Dermis microvascular lymphatic vessel endothelial cell (primary cell): ENCODE measurements around the gene ZNF382. TPM values are rescaled to one million over a fixed set of nuclear protein-coding genes. Genes with fewer than 3 reads are reported as not detected.
"Not testable (repeated sequence)": the region's sequence is repeated elsewhere in the genome, so short reads cannot be mapped to it uniquely, and the experiment has no call there.

Experiments
- DNase-seq, 2 donors: peaks; one replicate each; pipeline versions ENCODE4 v3.0.0 to v3.0.0-alpha.2; 2010; ENCODE audit warnings: low read depth in 2 of 2
- total RNA-seq: library from RNA; depleted of rRNA; stranded (reverse); fragments of >200 nt; gene quantifications from 2 replicates; pipeline ENCODE4 v1.2.1, GENCODE V29; 2014

The ZNF382 gene
- 3.1 and 3.9 TPM in 2 replicates for total RNA-seq

DNA sequence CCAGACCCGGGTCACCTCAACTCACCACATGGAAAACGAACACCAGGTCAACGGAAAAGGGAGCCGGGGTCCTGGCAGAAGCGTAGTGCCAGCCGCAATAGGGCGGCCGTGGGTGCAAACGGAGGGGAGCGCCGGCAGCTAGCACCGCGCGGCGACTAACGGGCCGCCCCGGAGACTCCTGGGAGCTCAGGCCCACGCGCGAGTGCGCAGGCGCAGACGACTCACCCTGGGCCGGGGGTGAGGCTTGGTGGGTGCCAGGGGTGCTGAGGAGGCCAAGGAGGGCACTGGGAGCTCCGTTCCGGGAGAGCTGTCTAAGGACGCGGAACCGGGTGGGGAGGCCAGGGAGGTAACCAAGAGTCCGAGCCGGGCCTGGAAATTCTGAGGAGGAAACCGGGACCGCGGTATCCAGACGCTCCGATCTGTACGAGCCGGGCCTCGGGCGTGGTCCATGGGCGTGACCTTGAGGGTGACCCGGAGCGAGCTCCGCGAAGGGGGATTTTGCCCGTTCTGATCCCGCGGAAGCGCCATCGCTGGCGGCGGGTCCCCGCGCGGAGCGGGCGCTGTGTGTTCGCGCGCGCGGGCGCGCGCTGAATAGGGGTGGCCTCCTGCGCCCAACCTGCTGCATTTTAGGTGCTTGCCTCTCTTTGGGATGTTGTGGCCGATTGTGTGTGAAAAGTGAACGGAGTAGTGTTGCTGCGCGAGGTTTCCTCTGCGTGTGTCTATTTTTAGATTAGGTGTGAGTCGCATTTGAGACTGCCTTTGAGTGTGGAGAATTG is at the start of gene ZNF382:
Gene ZNF382, plus strand, starts transcription at position 213 of the 776 bp plus-strand sequence. CDS start 4,602 bp downstream, outside the sequence.
- peak; percentile 24 to 67 for DNase-seq

DNA sequence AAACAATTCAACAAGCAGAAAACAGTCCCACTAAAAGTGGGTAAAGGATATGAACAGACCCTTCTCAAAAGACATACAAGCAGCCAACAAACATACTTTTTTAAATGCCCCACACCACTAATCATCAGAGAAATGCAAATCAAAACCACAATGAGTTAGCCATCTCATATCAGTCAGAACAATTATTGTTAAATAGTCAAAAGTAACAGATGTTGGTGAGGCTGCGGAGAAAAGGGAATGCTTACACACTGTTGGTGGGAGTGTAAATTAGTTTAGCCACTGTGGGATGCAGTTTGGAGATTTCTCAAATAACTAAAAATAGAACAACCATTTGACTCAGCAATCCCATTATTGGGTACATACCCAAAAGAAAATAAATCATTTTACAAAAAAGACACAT is 40.7 kb upstream of the ZNF382 start:
- DNase-seq: no peak

DNA sequence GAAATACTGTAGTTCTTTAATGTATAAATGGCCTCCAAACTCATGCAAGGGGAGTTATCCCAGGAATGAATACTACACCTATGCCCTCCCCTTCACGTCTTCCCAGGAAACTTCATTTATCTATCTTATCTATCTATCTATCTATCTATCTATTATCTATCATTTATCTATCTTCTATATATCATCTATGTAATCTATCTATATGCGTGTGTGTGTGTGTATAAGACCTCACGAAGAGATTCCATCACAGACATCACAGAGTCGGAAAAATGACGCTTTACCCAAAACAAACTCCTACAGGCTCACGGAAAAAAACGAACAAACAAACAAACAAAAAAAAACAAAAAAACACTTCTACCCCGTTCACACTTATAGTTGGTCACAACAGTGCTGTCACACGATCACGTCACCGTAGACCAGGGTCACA is 32.5 kb upstream of the ZNF382 start:
- peak in 1 of 2 donors; percentile 5 for DNase-seq

DNA sequence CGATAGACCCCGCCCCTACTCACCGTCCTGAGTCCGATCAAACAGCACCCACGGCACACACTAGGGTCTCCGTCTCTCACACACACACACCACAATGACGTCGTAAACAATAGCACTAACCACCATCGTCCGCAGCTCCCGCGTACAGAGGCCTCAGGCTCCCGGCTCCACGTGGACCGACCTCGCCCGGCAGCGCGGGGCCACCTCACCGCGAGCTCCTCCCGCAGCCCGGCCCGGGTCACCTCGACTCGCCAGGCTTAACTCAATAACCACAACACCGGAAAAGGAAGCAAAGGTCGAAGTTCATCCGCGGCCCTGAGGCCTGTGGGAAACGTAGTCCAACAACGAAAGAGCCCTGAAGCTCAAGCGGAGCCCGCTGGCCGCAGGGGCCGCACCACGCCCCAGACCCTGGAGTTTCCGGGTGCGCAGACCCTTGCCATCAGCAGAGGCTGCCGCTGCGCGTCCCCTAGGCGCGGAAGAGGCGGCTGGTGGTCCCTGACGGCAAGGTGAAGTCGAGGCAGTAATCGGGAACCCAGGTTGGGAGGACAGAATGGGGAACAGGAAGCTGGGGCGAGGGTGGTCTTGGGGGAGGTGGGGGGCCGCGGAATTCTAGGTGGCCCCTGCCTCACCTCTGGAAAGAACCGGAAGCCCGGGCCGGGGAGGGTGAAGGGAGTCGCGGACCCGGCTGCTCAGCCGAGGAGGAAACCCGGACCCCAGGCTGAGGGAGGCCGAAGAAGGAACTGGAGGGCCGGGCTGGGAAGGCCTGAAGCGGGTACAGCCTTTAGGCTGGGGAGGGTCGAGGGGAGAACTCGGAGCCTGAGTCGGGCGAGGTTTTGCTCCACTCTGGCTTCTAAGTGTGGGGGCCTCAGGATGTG is 31.9 kb upstream of the ZNF382 start, which contains the start of gene ZNF529:
Gene ZNF529, minus strand, starts transcription at position 273 of the 875 bp plus-strand sequence. CDS start 946 bp downstream, outside the sequence.
- DNase-seq: peak; percentile 87 to 94

DNA sequence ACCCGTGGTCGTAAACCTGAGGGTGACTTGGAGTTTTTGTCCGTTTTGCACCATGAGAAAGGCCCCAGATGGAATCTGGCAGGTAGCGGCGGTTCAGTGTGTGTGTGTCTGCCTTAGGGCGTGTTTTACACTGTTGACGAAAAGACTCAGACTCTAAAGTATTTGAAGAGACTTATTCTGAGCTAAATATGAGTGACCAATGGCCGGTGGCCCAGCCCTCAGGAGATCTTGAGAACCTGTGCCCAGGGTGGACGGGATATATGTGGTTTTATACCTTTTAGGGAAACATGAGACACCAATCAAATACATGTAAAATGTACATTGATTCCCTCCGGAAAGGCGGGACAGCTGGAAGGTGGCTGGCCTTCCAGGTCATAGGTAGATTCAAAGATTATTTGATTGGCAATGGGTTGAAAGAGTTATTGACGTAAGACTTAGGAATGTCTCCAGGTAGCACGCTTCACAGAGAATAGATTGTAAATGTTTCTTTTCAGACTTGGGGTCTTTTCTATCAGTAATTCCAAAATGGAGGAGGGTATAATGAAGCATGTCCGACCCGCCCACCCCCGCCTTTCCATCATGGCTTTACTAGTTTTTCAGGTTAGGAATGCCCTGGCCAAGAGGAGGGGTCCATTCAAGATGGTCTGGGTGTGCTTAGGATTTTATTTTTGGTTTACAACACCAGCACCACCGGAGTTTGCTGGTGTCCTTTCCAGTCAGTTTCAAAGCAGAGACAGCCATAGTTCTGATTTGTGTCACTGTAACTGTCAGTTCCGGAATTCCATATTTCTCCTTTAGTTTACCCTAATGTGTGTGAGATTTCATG is 31.0 kb upstream of the ZNF382 start:
- peak in 1 of 2 donors; percentile 36 for DNase-seq

DNA sequence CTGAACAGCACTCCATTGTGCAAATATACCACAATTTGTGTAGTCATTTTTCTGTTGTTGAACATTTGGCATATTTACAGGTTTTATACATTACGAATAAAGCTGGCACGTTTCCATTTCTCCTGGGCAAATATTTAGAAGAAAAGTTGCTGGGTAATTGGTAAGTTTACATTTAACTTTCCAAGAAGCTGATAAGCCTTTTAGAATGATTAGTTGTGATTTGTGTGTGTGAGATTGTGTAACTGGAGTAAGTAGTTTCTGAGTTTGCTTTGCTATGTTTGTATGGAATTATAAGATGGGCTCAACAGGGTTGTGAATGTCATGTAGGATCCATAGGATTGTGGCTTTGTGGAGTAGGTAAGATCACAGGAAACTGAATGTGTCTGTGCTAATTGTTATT is 30.4 kb upstream of the ZNF382 start:
- DNase-seq: no peak

DNA sequence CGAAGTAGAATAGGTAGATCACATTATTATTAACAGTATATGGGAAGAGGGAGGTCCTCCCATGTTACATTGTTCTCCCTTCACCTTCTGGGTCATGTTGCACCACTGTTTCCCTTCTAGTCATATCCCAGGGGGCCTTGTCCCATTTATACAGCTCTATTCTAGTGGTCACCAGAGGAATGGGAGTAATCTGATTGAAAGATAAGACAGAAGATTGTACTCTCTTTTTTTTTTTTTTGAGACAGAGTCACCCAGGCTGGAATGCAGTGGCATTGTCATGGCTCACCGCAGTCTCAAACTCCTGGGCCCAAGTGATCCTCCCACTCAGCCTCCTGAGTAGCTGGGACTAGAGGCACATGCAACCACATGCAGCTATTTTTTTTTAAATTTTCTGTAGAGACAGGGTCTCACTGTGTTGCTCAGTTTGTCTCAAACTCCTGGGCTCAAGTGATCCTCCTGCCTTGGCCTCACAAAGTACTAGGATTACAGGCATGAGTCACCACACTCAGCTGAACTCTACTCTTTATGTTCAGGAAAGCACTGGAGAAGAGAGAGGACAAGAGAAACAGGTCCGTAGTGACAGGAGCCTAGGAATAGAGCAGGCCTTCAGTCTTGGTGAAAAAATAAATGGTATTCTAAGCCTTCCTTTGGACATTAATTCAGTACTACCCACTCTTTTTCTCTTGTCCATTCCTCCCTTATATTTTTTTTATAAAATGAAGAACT is 27.7 kb upstream of the ZNF382 start:
- DNase-seq: no peak

DNA sequence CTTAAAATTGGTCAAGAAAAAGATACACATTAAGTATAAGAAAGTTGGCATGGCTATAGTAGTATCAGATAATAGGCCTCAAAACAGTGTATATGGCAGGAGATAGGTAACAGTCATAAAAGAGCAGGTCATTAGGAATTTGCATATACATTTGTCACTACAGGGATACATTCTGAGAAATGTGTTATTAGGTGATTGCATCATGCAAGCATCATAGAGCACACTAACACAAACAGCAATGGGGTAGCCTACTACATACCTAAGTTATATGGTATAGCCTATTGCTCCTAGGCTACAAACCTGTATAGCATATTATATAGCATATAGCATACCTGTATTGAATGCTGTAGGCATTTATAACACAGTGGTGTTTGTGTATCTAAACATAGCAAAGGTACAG is 25.9 kb upstream of the ZNF382 start:
- DNase-seq: no peak

DNA sequence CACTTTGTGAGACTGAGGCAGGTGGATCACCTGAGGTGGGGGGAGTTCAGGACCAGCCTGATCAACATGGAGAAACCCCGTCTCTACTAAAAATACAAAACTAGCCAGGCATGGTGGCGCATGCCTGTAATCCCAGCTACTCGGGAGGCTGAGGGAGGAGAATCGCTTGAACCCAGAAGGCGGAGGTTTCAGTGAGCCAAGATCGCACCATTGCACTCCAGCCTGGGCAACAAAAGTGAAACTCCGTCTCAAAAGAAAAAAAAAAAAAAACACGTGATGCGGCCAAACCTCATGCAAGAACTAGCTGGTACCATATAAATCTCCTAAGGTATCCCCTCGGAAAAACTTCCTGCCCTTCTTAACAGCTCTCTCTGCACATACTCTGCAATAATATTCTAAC is 2.4 kb upstream of the ZNF382 start:
- DNase-seq: not testable (repeated sequence)

DNA sequence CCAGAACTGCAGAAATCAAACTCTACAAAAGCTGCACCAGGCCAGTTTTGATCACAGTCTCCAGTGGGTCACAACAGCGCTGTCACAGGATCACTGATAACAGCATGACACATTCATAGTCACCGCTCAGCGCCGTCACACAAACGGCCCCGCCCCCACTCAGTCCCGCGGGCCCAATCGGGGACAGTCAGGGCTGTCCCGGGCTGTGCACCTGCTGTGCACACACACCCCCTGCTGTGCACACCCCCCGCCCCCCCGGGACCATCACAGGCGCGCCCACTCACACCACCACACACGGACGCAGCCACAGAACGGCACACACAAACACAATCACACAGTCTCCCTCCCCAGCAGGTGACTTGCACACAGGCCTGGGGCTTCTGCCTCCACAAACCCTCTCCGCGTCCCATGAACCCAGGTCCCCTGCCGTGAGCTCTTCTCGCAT is 435 bp upstream of the ZNF382 start:
- peak; percentile 52 to 78 for DNase-seq

DNA sequence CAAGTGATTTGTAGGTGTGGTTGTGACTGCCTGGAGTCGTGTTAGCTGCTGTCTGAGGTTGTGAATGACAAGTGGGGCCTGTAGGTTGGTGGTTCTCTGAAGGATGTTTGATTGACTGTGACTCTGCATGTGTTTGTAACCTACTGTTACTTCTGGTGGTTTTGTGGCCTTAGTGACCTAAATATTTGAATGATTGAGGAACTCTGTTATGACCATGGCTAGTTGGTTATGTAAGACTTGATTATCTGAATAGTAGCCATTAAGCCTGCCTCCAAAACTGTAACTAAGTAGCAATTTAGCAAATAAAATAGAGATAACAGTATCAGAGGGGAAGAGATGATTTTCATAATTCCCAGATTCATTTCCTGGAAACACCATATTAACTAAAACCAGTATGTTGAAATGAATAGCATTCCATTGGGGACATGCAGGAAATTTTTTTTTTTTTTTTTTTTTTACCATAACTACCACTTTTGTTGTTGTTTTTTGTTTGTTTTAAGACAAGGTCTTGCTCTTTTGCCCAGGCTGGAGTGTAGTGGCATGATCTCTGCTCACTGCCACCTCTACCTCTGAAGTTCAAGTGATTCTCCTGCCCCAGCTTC is 865 bp downstream of the ZNF382 start:
- DNase-seq: no peak

DNA sequence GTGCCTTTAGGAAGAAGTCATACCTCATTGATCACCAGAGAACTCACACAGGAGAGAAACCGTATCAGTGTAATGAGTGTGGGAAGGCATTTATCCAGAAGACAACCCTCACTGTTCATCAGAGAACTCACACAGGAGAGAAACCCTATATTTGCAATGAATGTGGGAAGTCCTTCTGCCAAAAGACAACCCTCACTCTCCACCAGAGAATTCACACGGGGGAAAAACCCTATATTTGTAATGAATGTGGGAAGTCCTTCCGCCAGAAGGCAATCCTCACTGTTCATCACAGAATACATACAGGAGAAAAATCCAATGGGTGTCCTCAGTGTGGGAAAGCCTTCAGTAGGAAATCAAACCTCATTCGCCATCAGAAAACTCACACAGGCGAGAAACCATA is 21.9 kb downstream of the ZNF382 start:
- no peak for DNase-seq

DNA sequence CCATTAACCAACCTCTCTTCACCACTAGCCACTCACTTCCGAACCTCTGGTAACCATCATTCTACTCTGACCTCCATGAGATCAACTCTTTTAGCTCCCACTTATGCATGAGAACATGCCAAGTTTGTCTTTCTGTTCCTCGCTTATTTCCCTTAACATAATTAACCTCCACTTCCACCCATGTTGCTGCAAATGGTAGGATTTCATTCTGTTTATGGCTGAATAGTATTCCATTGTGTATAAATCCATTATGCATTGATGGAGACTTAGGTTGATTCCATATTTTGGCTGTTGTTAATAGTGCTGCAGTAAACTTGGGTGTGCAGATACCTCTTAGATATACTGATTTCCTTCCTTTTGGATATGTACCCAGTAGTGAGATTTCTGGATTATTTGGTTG is 30.2 kb downstream of the ZNF382 start:
- no peak for DNase-seq

DNA sequence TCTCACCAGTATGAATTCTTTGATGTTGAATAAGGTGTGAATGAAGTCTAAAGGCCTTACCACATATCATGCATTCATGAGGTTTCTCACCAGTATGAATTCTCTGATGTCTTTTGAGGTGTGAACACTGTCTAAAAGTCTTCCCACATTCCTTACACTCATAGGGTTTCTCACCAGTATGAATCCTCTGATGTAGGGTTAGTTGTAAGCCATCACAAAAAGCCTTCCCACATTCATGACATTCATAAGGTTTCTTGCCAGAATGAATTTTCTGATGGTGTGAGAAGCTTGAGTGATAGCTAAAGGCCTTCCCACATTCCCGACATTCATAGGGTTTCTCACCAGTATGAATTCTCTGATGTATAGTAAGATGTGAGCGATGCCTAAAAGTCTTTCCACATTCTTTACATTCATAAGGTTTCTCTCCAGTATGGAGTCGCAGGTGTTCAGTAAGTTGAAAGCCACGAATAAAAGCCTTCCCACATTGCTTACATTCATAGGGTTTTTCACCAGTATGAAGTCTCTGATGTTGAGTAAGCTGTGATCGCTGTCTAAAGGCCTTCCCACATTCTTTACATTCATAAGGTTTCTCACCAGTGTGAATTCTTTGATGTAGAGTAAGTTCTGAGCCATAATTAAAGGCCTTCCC is 33.9 kb downstream of the ZNF382 start:
- peak in 1 of 2 donors; percentile 2 for DNase-seq

DNA sequence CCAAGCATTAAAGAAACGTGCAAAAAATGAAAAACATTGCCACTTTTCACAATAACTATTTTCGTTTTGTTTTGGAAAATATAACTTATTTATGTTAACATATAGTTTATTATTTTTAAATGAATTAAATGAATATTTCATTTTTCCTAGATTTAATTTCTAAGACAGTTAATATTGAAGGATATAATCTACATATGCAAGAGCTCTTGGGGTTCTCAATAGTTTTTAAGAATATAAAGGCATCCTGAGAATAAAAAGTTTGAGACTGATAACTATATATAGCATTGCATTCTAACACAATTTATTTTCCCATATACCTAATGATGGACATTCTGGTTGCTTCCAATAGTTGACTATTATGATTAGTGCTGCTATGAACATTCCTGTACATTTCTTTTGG is 41.6 kb downstream of the ZNF382 start:
- DNase-seq: no peak

DNA sequence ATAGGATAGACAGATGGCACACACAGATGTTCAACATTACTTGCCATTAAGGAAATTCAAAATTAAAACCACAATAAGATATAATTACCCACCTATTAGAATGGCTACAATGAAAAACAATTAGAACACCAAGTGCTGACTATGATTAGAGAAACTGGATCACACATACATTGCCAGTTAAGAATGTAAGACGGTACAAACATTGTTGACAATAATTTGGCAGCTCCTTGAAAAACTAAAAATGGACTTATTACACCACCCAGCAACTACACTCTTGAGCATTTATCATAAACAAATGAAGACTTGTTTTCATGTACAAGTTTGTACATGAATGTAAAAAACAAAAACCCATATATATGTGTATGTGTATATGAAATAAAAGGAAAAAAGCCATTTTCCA is 47.8 kb downstream of the ZNF382 start:
- no peak for DNase-seq

DNA sequence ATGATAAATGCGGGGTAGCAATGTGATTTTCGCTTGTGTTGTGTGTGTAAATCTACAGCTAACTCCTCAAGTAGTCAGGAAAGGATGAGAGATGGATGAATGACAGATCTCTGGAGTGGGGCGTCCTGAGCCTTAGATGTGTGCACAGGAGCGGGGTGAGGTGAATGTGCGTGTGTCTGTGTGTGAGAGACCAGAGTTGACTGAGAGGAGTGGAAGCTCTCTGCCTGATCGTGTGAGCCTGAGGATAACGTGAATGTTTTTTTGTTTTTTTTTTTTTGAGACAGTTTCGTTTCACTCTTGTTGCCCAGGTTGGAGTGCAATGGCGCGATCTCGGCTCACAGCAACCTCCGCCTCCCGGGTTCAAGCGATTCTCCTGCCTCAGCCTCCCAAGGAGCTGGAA is 60.7 kb downstream of the ZNF382 start:
- no peak for DNase-seq

DNA sequence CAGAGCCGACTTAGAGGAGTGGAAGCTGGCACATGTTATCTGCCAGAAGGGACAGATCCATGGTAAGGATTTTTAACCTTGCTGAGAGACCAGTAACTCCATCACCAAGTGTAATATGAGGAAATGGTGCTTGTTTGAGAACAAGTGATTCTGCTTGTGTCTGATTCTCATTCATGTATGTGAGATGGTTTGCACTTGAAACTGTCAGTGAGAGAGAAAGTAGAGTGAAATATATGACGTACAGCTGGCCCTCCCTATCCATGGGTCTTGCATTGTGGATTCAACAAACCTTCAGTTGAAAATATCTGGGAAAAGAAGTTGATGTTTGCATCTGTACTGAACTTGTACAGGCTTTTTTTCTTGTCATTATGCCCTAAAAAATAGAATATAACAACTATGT is 63.5 kb downstream of the ZNF382 start:
- DNase-seq: no peak

DNA sequence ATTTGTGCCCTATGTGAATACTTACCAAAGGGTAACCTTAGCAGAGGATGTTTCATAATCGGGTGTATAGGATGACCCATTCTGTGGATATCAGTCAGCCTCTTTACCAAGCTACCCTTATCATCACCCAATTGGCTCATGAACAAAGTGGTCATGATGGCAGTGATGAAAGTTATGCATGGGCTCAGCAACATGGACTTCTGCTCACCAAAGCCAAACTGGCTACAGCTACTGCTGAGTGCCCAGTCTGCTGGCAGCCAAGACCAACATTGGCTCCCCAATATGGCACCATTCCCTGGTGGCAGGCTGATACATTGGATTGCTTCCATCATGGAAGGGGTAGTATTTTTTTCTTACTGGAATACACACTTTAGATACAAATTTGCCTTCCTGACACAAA is 67.3 kb downstream of the ZNF382 start:
- DNase-seq: no peak

DNA sequence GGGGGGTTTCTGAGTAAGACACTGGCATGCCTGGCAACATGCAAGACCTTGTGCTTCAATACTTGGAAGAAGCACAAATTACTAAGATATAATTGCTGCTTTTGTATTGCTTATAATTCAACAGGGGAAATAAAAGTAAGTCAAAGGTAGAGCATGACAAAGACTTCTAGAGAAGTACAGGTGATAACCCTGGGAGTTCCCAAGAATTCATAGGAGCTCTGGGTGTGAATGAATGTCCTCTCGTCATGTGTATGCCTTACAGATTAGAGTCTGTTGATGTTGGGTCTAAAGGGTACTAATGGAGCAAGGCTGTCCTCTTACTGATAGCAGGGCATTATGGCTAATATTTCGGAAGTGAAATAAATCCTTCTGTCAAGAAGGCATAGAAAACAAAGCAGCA is 69.1 kb downstream of the ZNF382 start:
- no peak for DNase-seq
